ENCODE data around the gene TMEM175.

TMEM175 gene

DNA sequence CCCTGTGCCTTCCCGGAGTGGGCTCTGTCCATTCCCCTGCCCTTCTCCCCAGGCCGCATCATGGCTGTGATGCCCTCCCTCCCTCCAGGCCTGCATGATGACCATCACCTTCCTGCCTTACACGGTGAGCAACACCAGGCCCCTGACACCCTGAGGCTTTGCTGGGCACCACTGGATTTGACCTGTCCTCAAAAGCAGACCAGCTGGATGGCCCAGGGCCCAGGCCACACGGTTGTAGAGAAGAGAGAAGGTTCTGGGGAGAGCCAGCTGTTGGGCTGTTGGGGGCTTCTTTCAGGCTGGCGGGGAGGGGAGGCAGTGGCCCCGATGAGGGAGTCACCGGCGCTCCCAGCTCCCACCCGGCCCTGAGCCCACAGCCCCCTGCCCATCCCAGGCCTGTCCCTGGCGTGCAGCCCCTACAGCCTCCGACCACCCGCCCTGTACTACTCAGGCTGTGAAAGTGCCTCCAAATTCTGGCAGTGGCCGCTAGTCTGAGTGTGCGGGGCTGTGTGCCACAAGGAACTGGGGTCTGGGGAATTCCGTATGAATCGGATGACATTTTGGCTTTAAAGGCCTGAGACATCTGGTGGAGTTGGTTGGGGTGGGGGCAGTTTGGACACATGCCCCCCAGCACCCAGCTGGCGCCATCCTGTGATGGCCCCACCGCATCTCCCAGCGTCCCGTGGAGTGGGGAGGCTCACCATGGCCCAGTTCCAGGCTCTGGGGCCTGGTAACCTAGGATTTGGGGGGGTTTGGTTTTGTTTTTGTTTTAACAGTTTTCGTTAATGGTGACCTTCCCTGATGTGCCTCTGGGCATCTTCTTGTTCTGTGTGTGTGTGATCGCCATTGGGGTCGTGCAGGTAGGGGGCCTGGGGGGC, 19.6 kb downstream of the TMEM175 start:
- Histone ChIP-seq H3K36me3 (ENCODE audit: control insufficient read depth in 1 of 2, insufficient read depth in 2 of 2, low read length in 2 of 2) (peaks cover 0 to 9% of the 10 kb centered on the region in 2 experiments), H4K91ac (ENCODE audit: low read depth, low read length) (no peak overlapping the region), H3K79me1 (ENCODE audit: low read length) (no peaks in the 10 kb centered on the region), H3K4me1 (ENCODE audit: control insufficient read depth in 1 of 2, insufficient read depth in 2 of 2, low read length in 2 of 2) (peaks cover 3 to 9% of the 10 kb centered on the region in 2 experiments), H3K27me3 (ENCODE audit: insufficient read depth, low read length) (no peaks in the 10 kb centered on the region), H3K23ac (ENCODE audit: low read length) (no peak overlapping the region), H2BK12ac (ENCODE audit: low read length) (no peak overlapping the region), H2AFZ (ENCODE audit: insufficient read depth, low read length, poor library complexity) (no peak overlapping the region), H2BK5ac (ENCODE audit: low read depth, low read length, poor library complexity) (no peak overlapping the region), H3K18ac (ENCODE audit: low read length) (no peak overlapping the region), H4K12ac (ENCODE audit: low read depth, low read length) (no peak overlapping the region), H3K79me2 (ENCODE audit: control insufficient read depth, insufficient read depth, low read length, poor library complexity) (no peaks in the 10 kb centered on the region), H3K14ac (ENCODE audit: low read length) (no peak overlapping the region), H2BK120ac (ENCODE audit: insufficient read depth, low read length, poor library complexity) (no peak overlapping the region), H3K4me3 (ENCODE audit: low read depth, low read length) (no peak overlapping the region), H3K9me3 (ENCODE audit: insufficient read depth, low read depth, low read length) (no peaks in the 10 kb centered on the region), H3K9ac (ENCODE audit: low read length) (no peak overlapping the region), H4K8ac (ENCODE audit: low read depth, low read length) (no peak overlapping the region), H2AK5ac (ENCODE audit: low read length) (no peak overlapping the region), H3K4me2 (ENCODE audit: low read length) (no peak overlapping the region), H3K4ac (ENCODE audit: low read depth, low read length) (no peak overlapping the region), H3K27ac (ENCODE audit: low read depth, low read length) (no peak overlapping the region)
- WGBS (ENCODE audit: extremely low coverage, insufficient coverage, insufficient read length), result no CpG with 5 or more reads among the region's 23 CpGs
- no peak for DNase-seq

DNA sequence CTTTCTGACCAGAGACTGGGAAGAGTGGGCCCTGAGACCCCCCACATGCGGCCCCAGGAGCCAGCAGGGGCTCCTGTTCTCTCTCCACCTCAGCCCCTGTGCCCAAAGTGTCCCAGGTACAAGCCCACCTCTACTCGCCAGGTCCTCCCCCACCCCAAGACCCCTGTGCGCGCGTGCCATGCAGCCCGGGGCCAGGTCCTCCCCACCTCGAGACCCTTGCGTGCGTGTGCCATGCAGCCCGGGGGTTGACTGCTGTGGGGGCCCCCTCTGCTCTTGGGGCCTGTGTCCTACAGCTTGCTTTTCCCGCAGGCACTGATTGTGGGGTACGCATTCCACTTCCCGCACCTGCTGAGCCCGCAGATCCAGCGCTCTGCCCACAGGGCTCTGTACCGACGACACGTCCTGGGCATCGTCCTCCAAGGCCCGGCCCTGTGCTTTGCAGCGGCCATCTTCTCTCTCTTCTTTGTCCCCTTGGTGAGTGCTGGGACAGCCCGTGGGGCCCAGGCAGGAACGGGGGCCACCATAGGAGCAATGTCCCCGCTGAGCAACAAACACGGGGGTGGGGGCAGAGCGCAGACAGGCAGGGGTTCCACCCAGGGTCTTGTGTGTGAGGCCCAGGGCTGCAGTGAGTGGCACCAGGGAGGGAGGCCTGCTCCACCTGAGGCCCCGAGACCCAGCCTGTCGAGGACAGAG, 20.8 kb downstream of the TMEM175 start:
- Histone ChIP-seq H2AFZ (ENCODE audit: insufficient read depth, low read length, poor library complexity) (no peak overlapping the region), H3K4me3 (ENCODE audit: low read depth, low read length) (no peak overlapping the region), H3K27me3 (ENCODE audit: insufficient read depth, low read length) (no peaks in the 10 kb centered on the region), H4K91ac (ENCODE audit: low read depth, low read length) (no peak overlapping the region), H4K8ac (ENCODE audit: low read depth, low read length) (no peak overlapping the region), H3K4ac (ENCODE audit: low read depth, low read length) (no peak overlapping the region), H3K23ac (ENCODE audit: low read length) (no peak overlapping the region), H3K4me2 (ENCODE audit: low read length) (no peak overlapping the region), H3K9me3 (ENCODE audit: insufficient read depth, low read depth, low read length) (no peaks in the 10 kb centered on the region), H3K27ac (ENCODE audit: low read depth, low read length) (no peak overlapping the region), H3K36me3 (ENCODE audit: control insufficient read depth in 1 of 2, insufficient read depth in 2 of 2, low read length in 2 of 2) (peaks cover 3 to 9% of the 10 kb centered on the region in 2 experiments), H3K4me1 (ENCODE audit: control insufficient read depth in 1 of 2, insufficient read depth in 2 of 2, low read length in 2 of 2) (peaks cover 3 to 5% of the 10 kb centered on the region in 2 experiments), H2BK12ac (ENCODE audit: low read length) (no peak overlapping the region), H3K9ac (ENCODE audit: low read length) (no peak overlapping the region), H2AK5ac (ENCODE audit: low read length) (no peak overlapping the region), H4K12ac (ENCODE audit: low read depth, low read length) (no peak overlapping the region), H3K18ac (ENCODE audit: low read length) (no peak overlapping the region), H3K79me2 (ENCODE audit: control insufficient read depth, insufficient read depth, low read length, poor library complexity) (no peaks in the 10 kb centered on the region), H3K14ac (ENCODE audit: low read length) (no peak overlapping the region), H3K79me1 (ENCODE audit: low read length) (no peaks in the 10 kb centered on the region), H2BK120ac (ENCODE audit: insufficient read depth, low read length, poor library complexity) (no peak overlapping the region), H2BK5ac (ENCODE audit: low read depth, low read length, poor library complexity) (no peak overlapping the region)
- WGBS (ENCODE audit: extremely low coverage, insufficient coverage, insufficient read length), result no CpG with 5 or more reads among the region's 28 CpGs
- DNase-seq, result no peak

DNA sequence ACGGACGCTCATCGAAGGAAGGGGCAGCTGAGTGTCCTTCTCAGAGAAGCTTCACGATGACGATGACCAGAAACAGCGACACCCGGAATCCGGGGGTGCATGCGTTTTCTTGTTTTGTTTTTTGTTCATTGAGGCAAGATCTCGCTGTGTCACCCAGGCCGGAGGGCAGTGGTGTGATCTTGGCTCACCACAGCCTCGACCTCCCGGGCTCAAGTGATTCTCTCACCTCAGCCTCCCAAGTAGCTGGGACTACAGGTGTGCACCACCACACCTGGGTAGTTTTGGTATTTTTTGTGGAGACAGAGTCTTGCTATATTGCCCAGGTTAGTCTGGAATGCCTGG, 21.3 kb downstream of the TMEM175 start:
- Histone ChIP-seq H3K14ac (ENCODE audit: low read length) (no peak overlapping the region), H3K4me3 (ENCODE audit: low read depth, low read length) (no peak overlapping the region), H3K79me2 (ENCODE audit: control insufficient read depth, insufficient read depth, low read length, poor library complexity) (no peaks in the 10 kb centered on the region), H3K9ac (ENCODE audit: low read length) (no peak overlapping the region), H3K4me1 (ENCODE audit: control insufficient read depth in 1 of 2, insufficient read depth in 2 of 2, low read length in 2 of 2) (peaks cover 3 to 5% of the 10 kb centered on the region in 2 experiments), H3K27me3 (ENCODE audit: insufficient read depth, low read length) (no peaks in the 10 kb centered on the region), H2BK5ac (ENCODE audit: low read depth, low read length, poor library complexity) (no peak overlapping the region), H3K4ac (ENCODE audit: low read depth, low read length) (no peak overlapping the region), H3K18ac (ENCODE audit: low read length) (no peak overlapping the region), H4K91ac (ENCODE audit: low read depth, low read length) (no peak overlapping the region), H3K79me1 (ENCODE audit: low read length) (no peaks in the 10 kb centered on the region), H3K4me2 (ENCODE audit: low read length) (no peak overlapping the region), H3K27ac (ENCODE audit: low read depth, low read length) (no peak overlapping the region), H2AK5ac (ENCODE audit: low read length) (no peak overlapping the region), H2AFZ (ENCODE audit: insufficient read depth, low read length, poor library complexity) (no peak overlapping the region), H3K23ac (ENCODE audit: low read length) (no peak overlapping the region), H4K12ac (ENCODE audit: low read depth, low read length) (no peak overlapping the region), H3K36me3 (ENCODE audit: control insufficient read depth in 1 of 2, insufficient read depth in 2 of 2, low read length in 2 of 2) (peaks cover 6 to 9% of the 10 kb centered on the region in 2 experiments), H4K8ac (ENCODE audit: low read depth, low read length) (no peak overlapping the region), H2BK120ac (ENCODE audit: insufficient read depth, low read length, poor library complexity) (no peak overlapping the region), H2BK12ac (ENCODE audit: low read length) (no peak overlapping the region), H3K9me3 (ENCODE audit: insufficient read depth, low read depth, low read length) (no peaks in the 10 kb centered on the region)
- WGBS (ENCODE audit: extremely low coverage, insufficient coverage, insufficient read length), result no CpG with 5 or more reads among the region's 13 CpGs
- no peak for DNase-seq

DNA sequence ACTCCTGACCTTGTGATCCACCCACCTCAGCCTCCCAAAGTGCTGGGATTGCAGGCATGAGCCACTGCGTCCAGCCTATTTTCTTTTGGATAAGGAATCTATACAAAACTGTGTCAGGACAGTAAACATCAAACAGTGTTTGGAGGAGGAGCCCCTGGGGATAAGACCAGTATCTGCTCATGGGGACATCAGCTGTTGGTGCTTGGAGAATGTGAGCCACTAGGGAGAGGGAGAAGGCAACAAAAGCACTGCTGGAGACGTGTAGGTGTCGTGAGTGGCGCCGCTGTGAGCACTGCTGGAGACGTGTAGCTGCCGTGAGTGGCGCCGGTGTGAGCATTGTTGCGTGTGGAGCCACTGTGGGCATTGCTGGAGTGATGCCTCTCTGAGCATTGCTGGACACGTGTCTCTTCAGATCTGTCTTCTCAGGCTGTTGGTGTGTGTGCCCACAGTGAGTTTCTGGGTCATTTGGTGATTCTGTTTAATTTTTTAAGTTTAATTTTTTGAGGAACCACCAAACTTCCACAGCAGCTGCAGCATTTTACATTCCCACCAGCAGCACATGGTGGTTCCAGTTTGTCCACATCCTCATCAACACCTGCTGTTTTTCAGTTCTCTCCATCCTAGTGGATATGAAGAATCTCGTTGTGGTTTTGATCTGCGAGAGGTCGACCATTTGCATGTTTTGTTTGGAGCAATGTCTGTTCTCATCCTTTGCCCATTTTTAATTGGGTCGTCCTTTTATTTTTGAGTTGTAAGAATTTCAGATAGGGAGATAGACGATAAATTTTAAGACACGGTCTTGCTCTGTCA, 22.2 kb downstream of the TMEM175 start:
- no peak overlapping the region for H2AFZ ChIP-seq (ENCODE audit: insufficient read depth, low read length, poor library complexity)
- no peaks in the 10 kb centered on the region for H3K9me3 ChIP-seq (ENCODE audit: insufficient read depth, low read depth, low read length)
- H3K79me1 ChIP-seq (ENCODE audit: low read length), result no peaks in the 10 kb centered on the region
- H4K12ac ChIP-seq (ENCODE audit: low read depth, low read length), result no peak overlapping the region
- no peak overlapping the region for H2AK5ac ChIP-seq (ENCODE audit: low read length)
- no peak overlapping the region for H3K18ac ChIP-seq (ENCODE audit: low read length)
- no peak overlapping the region for H3K4me2 ChIP-seq (ENCODE audit: low read length)
- no peak overlapping the region for H3K23ac ChIP-seq (ENCODE audit: low read length)
- no peak overlapping the region for H3K27ac ChIP-seq (ENCODE audit: low read depth, low read length)
- no peak for DNase-seq
- H3K9ac ChIP-seq (ENCODE audit: low read length), result no peak overlapping the region
- no peaks in the 10 kb centered on the region for H3K27me3 ChIP-seq (ENCODE audit: insufficient read depth, low read length)
- no peak overlapping the region for H2BK12ac ChIP-seq (ENCODE audit: low read length)
- H3K4ac ChIP-seq (ENCODE audit: low read depth, low read length), result no peak overlapping the region
- H4K8ac ChIP-seq (ENCODE audit: low read depth, low read length), result no peak overlapping the region
- no peak overlapping the region for H2BK120ac ChIP-seq (ENCODE audit: insufficient read depth, low read length, poor library complexity)
- H4K91ac ChIP-seq (ENCODE audit: low read depth, low read length), result no peak overlapping the region
- H3K14ac ChIP-seq (ENCODE audit: low read length), result no peak overlapping the region
- H3K79me2 ChIP-seq (ENCODE audit: control insufficient read depth, insufficient read depth, low read length, poor library complexity), result no peaks in the 10 kb centered on the region
- H2BK5ac ChIP-seq (ENCODE audit: low read depth, low read length, poor library complexity), result no peak overlapping the region
- H3K36me3 ChIP-seq (ENCODE audit: control insufficient read depth in 1 of 2, insufficient read depth in 2 of 2, low read length in 2 of 2), result peaks cover 6 to 9% of the 10 kb centered on the region in 2 experiments
- H3K4me1 ChIP-seq (ENCODE audit: control insufficient read depth in 1 of 2, insufficient read depth in 2 of 2, low read length in 2 of 2), result peaks cover 3 to 5% of the 10 kb centered on the region in 2 experiments
- H3K4me3 ChIP-seq (ENCODE audit: low read depth, low read length), result no peak overlapping the region
- no CpG with 5 or more reads among the region's 17 CpGs for WGBS (ENCODE audit: extremely low coverage, insufficient coverage, insufficient read length)
